CD4-positive, alpha-beta T cell treated with Interleukin-21 for 1 hour (primary cell): ENCODE data around the gene MAB21L1.

Experiments
- DNase-seq: peaks from one replicate; pipeline ENCODE4 v3.0.0-alpha.2; 2020

The MAB21L1 gene

GRCh38 chr13:35475960-35476943 lies at the start of gene MAB21L1:
Gene MAB21L1 (minus strand): TSS chr13:35476689. CDS start chr13:35476138, 551 bp downstream.
- DNase-seq, result no peak

GRCh38 chr13:35524171-35524570 lies 47.7 kb upstream of the MAB21L1 start:
- DNase-seq, result no peak

DNA sequence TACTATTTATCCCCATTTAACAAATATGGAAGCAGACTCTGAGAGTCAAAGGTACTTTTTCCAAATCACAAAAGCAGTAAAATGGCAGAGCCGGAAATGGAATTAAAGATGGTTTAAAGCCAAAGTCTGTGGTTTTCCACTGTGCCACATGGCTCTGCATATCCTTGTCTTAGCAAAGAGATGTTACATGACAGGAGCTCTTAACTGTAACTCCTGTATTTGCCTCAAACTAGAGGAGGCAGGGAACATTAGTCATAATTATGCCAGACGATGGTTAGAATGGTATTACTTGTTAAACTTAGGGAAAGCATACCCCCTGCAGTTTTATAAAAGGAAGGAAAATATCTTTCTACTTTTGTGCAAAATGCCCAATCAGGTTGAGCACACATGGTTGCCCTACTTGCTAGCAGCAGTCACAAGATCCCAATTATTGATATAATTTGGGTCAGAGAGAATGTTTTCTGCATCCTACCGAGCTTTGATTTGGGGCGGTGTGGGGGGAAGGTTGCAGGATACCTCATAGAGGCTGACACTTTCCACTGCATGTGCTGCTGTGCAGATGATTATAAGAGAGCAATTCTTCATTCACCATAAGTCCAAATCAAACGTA lies 42.0 kb upstream of the MAB21L1 start:
- DNase-seq, result no peak

GRCh38 chr13:35514801-35515502 lies 38.5 kb upstream of the MAB21L1 start:
- no peak for DNase-seq

GRCh38 chr13:35514061-35514477 lies 37.6 kb upstream of the MAB21L1 start:
- no peak for DNase-seq

- no peak for DNase-seq
Measured at GRCh38 chr13:35512271-35512920, 35.9 kb upstream of the MAB21L1 start.

DNA sequence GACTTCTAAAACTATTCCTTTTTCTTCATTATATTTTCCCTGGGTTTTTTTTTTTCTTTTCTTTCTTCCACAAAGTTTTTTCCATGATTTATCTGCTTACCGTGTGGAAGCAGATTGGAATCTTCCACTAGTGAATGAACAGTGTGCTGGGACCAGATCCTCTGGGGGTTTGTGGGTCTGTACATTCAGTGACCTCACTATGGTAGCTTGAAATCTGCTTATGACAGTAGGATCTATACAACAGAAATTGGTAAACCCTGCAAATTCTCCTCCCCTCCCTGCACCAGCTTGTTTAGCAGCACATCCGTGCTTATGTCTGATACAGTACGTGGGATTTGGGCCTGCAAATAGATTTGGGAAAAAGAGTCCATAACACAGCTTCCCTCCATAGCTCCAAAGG lies 26.0 kb upstream of the MAB21L1 start:
- DNase-seq, result no peak

GRCh38 chr13:35501661-35502235 lies 25.3 kb upstream of the MAB21L1 start:
- DNase-seq, result no peak

GRCh38 chr13:35500144-35500543 lies 23.7 kb upstream of the MAB21L1 start:
- no peak for DNase-seq

DNA sequence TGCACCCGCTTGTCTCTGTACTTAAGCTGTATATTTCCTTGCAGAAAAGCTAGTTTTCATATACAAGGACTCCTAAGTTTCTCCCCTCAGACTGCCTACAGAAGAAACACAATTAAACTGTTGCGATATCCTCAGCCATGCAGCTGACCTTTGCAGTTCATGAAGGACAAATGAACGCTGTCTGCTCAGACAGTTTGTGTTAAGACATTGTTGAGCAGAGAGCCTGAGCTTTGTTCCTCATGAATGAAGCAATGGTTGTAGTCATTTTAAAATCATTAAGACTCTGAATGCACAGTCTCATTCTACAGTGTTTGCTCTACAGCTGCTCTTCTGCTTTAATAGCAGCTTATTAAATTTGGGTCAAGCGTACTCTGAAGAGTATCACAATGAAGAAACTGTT lies 23.2 kb upstream of the MAB21L1 start:
- DNase-seq, result no peak

- DNase-seq, result no peak
Measured at GRCh38 chr13:35499196-35499662, 22.7 kb upstream of the MAB21L1 start.

GRCh38 chr13:35498231-35498630 lies 21.7 kb upstream of the MAB21L1 start:
- DNase-seq, result no peak

- no peak for DNase-seq
Measured at GRCh38 chr13:35496761-35497386, 20.4 kb upstream of the MAB21L1 start.

DNA sequence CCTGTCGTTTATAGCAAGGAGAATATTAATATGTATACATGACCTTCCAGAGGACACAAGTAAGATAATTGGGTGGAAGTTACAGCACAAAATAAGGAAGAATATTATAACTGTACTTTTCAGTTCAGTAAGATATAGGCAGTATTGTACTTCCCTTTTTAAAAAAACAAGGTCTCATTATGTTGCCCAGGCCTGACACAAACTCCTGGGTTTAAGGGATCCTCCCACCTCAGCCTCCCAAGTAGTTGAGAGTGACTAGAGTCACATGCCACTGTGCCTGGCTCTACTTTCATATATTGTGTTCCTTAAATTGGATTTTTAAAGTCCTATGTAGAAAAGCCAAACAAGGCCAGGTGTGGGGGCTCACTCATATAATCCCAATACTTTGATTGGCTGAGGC lies 19.5 kb upstream of the MAB21L1 start:
- DNase-seq, result no peak

GRCh38 chr13:35489050-35489449 lies 12.6 kb upstream of the MAB21L1 start:
- no peak for DNase-seq

GRCh38 chr13:35485424-35485823 lies 8.9 kb upstream of the MAB21L1 start:
- no peak for DNase-seq

DNA sequence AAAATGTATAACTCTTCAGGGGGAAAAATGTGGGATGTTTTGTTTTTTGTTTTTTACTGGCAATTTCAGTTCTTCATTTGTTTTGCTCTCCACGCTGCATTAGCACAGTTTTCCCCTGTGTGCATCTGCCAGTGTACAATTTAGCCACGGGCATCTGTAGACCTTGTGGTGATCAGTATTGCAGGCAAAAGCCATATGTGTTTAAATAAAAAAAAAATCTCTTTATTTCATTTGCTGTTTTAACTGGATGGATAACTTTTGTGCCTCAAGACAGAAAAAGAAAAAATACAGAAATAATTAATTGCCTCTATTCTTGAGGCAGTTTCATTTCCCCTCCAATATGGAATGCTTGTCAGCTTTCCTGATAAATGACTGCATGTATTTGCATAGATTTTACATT lies 7.9 kb upstream of the MAB21L1 start:
- DNase-seq, result no peak

DNA sequence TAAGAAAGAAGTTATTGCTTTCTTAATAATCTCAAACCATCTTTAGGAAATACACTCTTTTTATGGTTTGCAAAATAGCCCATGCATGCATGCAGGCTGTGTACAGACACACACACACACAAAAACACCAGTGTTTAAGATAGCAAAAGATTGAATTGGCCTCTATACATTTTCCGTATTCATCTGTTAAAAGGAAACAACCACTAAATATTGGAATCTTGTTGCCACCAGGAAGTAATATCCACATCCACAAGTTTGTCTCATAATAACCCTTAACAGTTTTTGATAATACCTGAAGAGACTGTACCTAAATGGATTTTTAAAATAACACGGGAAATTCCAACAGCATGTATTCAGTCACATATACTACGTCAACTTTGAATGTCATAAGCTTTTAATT lies 7.3 kb upstream of the MAB21L1 start:
- no peak for DNase-seq

DNA sequence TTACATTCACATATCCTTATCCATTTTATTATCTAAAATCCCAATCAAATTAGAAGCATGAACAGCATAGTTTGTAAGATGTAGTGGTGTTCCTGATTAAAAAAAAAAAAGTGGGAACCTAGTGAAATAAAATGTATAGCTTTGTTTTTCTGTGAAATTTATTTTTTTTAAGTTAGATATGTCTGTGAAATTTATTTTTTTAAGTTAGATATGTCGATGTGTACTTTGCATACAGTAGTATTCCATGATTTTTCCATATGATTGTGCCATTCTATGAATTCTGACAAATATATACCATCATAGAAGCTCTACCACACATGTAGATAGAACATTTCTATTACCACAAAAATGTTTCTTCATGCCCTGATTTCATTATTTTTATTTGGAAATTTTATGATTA lies 6.0 kb upstream of the MAB21L1 start:
- no peak for DNase-seq

DNA sequence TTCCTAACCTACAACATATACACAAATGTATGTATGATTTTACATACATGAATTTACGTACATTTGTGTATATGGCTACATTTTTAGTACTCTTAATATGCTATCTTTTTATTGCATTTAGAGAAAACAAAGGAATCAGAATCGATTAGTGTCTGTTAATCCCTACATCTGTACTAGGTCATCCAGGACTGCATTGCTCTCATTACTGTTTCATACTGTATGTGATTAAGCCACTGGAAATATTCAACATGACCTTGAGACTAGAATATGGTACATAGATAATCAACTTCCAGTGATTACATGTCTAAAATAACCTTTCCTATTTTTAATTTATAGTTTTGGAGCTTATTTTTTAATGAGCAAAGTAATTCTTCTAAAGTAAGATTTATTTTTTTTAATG lies 5.3 kb upstream of the MAB21L1 start:
- DNase-seq, result no peak

DNA sequence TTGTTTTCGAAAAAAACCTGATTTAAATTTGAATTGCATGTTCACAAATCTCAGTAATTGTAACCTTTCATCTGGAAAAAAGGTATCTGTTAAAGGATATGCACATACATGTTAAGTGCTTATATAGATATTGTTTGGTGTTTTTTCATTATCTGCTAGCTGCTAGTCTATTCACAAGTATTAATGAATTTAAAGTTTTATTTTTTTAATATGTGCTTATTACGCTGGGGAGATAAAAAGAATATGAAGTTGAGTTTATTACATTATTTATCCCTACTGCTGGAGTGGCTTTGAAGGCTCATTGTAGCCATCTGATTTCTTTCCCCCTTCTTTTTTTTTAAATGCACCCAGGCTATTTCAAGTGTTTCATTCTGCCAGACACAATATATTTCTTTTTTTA lies 3.9 kb upstream of the MAB21L1 start:
- DNase-seq, result no peak

GRCh38 chr13:35479706-35480105 lies 3.2 kb upstream of the MAB21L1 start:
- no peak for DNase-seq
